GM19397 (cell line): ENCODE results near the gene PSMC4.

Experiments
- ATAC-seq: cut with Tn5 transposase; IDR thresholded peaks from one replicate; pipeline ENCODE4 v1.9.1; 2021; ENCODE audit warnings: mild to moderate bottlenecking, moderate library complexity; ENCODE audit not compliant: unreplicated experiment

The PSMC4 gene

DNA sequence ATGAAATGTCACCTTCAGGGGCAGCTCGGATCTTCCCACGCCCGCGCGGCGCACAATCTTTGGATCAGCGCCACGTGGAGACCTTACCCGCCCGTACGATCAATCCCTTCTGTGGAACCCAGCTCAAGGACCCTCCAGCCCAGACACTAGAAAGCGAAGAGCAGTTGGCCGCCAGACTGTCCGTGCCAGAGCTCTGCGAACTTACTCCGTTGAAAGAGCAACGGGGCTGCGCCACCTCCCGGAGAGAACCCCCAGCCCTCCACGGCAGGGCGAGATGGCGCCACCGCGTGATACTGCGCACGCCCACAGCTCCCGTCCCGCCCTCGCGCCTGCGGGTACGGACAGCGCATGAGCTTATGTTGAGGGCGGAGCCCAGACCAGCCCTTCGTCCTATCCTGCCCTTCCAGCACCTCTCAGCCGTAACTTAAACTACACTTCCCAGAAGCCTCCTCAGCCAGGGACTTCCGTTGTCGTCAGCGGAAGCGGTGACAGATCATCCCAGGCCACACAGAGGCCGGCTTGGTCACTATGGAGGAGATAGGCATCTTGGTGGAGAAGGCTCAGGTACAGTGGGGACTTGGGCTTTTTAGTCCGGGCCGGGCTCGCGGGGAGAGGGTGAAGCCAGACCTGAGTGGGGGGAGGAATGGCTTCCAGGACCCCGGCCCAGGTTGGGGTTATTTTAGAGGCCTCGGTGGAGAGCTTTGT, at the start of gene PSMC4:
TSS of gene PSMC4 (plus strand) at position 491 of the 705 bp plus-strand sequence. CDS start at position 529, 38 bp downstream.
- peak; percentile 95 for ATAC-seq

DNA sequence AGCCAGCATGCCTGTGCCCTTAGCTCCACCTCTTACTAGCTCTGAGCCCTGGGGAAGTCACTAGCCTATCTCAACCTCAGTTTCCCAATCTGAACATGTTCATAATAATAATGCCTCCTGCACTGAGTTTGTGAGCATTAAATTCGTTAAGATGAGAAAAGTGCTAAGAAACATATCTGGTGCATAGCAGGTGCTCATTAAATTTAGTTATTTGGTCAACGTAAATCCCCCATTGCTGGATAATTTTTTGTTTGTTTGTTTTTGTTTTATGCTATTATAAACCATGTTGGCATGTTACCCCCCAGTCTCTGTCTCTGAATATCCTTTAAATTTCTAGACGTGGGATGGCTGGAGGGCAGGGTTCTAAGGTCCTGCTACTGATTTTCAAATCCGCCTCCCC, 47.1 kb upstream of the PSMC4 start:
- no peak for ATAC-seq

DNA sequence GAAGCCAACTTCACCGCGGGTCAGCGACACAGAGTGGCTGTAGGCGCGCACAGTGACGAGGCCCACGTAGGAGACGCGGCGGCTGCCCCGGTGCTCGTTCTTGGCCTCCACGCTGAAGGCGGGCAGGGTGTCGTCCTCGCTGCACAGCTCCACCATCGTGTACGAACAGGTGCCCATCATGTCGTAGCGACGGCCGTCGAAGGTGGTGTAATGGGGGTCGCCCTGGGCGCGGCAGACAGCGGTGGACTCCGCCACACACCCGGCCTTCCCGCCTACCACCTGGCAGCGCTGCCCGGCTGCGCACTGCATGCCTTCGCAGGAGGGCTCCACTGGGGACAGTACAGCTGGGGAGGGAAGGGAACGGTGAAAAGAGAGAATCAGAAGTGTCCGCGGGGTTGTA, 46.6 kb upstream of the PSMC4 start:
- no peak for ATAC-seq

DNA sequence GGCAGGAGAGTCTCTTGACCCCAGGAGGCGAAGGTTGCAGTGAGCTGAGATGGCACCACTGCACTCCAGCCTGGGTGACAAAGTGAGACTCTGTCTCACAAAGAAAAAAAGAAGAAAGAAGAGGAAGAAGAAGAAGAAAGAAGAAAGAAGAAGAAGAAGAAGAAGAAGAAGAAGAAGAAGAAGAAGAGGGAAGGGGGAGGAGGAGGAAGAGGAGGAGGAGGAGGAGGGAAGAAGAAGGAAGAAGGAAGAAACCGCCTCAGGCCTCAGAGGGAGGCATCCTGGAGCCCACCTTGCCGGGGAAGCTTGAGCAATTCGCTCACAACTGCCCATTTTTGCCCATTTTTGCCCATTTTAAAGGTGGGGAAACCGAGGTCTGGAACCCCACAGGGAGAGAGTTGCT, 46.0 kb upstream of the PSMC4 start:
- no peak for ATAC-seq

DNA sequence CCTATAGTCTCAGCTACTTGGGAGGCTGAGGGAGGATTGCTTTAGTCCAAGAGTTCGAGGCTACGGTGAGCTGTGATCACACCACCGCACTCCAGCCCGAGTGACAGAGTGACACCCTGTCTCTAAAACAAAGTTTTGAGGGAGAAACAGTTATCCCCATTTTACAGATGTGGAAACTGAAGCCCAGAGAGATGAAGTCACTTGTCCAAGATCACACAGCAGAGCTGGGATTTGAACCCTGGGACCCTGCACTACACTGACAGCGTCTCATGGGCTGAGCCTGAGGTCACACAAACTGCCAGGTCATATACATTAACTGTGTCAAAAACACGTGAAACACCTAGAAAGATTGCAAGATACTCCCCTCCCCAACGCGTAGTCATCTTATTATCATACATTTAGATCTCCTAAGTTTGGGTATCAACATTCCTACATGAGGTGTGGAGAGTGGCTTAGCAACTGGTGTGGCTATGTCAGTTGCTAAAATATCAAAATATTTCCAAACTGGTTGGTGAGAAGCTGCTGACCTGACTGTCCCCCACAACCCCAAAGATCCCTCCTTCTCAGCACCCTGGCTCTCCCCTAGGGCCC, 44.7 kb upstream of the PSMC4 start:
- ATAC-seq = no peak

DNA sequence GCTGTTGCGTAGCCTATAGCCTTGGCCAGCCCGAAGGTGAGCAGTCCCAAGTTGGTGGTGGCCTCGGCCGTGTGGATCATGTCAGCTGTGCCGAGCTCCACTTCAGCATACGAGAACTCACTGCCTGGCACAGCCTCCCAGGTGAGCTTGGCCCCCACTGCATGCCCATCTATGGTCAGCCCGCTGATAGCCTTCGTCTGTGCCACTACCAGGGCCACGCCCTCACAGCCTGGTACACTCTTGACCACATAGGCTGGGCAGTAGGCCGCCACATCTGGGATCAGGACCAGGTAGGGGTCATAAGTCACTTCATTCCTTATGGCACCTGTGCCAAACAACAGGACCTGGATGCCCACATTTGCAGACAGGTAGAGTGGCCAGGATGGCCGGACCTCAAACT, 43.9 kb upstream of the PSMC4 start:
- ATAC-seq = no peak

DNA sequence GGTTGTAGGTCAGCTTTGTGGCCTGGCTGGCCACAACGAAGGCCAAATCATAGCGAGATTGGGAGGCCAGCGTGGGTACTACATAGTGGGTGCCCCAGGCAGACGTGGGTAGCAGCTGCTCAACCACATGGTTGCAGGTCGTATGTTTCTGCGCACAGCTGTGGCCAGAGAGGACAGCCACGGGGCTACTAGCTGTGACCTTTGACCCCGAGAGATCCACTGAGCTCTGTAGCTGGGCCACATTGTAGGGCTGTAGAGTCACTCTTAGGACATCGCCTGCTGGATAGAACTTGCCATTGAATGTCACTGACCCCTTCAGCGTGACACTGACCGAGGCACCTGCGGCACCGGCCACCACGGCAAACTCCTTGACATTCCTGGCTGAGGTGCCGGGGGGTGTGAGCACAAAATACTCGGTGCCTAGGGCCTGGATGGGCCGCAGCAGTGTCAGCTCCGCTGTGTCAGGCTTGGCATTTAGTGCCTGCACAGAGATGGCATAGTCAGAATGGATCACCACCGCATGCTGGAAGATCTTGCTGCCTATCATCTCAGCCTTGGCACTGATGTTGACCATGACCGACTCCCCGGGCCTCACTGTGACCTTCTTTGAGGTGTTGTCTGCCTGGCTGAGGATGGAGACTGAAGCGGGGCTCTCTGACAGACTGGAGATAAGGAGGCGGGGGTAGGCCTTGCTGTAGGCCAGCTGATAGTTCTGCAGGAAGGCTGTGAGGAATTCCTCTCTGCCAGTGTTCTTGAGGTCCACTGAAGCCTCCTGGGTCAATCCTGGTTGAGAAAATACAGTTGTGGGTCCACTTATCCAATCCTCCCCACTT, 43.2 kb upstream of the PSMC4 start:
- no peak for ATAC-seq

DNA sequence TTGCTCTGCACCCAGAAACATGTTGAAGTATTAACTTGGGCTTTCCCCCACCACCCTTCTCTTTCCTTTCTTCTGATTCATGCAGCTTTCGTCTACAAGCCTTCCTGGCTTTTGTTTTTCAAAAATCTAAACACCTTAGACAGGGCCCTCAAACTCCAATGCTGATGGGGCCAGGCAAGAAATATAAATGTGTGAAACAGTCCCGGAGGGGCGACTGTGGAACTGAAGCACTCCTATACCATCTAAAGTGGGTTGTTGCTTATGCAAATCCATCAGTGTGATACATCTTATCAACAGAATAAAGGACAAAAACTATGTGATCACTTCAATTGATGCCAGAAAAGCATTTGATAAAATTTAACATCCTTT, 42.6 kb upstream of the PSMC4 start:
- no peak for ATAC-seq

DNA sequence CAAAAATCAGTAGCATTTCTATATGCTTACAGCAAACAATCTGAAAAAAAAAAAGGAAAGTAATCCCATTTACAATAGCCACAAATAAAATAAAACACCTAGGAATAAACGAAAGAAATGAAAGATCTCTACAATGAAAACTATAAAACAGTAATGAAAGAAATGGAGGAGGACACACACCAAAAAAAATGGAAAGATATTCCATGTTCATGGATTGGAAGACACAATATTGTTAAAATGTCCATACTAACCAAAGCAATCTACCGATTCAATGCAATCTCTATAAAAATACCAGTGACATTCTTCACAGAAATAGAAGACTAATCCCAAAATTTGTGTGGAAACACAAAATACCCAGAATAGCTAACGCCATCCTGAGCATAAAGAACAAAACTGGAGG, 41.2 kb upstream of the PSMC4 start:
- no peak for ATAC-seq

DNA sequence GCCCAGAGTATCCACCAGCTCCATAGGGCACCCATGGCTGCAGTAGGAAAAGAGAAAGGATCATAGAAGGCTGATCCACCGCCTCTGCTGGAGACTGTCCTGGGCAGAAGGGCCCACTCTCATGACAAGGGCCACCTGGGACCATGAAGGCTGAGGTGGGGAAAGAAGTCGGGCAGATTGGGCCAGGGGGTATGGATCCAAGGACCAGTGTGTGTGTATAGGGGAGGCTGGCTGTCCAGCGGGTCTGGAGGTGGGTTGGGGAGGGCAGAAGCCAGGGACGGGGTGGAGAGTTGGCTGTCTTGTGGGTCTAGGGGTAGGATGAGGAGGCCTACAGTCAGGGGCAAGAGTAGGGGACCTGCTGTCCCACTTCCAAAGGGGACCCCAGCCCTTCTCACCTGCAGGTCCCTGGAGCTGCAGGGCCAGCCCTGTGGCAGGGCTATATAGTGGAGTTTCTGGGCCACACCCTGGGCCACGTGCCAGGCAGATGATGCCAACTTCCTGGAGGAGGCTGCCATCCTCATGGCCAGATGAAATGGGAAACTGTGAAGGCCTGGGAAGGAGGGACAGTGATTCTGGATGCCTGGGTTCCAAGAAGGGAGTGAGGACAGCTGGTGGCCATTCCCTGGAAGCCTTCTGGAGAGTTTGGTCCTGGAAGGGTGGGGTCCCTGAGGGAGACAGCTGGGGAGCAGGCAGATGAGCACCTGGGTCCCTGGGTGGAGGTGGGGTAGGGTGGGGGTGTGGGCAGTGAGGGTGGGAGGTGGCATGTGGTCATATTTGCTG, 36.2 kb upstream of the PSMC4 start, which contains the start of gene FCGBP:
TSS of gene FCGBP (minus strand) at position 51 of the 780 bp plus-strand sequence.
- ATAC-seq = no peak

DNA sequence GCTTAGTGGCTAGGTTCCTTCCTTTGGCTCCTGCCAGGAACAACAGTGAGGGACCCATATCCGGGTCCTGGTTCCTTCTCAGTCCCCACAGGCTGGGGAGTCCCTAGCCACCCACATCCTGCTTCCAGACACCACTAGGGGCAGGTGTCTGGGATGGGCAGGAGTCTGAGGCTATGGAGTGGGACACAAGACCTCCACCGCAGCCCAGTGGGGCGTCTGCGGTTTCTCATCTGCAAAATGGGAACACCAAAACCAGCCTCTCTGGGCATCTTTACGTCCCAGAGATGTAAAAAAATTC, 35.7 kb upstream of the PSMC4 start:
- ATAC-seq = no peak

DNA sequence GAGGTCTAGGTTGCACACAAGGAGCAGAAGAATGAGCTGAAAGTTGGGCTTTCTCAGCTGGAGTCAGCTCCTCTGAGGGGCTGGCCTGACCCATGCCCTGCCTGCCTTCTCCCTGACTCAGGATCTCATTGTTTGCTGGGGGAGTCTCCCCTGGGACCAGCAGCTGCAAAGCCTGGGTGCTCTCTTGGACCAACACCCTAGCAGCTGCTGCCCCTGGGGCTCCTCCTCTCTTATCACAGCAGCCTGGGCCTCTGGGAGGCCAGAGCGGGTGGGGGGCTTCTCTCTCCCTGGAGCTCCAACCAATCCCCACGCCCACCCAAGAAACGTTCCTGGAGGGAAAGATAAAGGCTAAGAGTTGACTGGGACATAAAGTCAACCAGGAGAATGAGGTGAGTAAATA, 34.9 kb upstream of the PSMC4 start:
- no peak for ATAC-seq

DNA sequence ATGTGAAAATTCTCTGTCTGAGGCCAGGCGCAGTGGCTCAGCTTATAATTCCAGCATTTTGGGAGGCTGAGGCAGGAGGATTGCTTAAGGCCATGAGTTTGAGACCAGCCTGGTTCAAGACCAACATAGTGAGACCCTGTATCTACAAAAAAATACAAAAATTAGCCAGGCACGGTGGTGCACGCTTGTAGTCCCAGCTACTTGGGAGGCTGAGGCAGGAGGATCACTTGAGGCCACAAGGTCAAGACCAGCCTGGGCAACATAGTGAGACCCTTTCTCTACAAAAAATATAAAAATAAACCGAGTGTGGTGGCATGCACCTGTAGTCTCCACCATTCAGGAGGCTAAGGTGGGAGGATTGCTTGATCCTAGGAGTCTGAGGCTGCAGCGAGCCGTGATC, 34.3 kb upstream of the PSMC4 start:
- ATAC-seq = no peak

DNA sequence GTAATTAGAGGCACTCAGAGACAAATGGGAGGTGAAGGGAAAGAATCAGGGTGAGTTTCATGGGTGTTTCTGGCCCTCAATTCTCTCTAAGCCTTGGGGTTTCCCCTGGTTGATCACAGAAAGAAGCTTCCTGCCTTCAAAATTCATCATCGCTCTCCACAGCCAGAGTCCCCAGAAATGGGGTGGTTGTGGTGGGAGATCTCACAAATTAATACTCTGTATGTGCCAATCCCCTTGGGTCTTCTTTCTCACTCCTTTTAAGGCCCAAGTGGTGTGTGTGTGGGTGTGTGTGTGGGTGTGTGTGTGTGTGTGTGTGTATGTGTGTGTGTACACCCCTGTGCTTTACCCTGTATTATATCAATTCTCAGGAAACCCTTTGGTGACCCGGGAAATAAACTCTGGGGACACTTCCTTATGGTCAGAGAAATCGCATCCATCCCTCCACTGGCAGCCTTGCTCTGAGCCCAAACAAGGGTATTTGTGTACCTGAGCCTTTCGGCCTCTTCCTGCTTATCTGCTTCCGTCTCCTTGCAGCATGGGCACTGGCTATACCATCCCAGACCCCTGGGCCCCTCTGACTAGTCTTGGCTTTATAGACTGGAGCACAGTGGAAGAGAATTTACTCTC, 33.8 kb upstream of the PSMC4 start:
- no peak for ATAC-seq

DNA sequence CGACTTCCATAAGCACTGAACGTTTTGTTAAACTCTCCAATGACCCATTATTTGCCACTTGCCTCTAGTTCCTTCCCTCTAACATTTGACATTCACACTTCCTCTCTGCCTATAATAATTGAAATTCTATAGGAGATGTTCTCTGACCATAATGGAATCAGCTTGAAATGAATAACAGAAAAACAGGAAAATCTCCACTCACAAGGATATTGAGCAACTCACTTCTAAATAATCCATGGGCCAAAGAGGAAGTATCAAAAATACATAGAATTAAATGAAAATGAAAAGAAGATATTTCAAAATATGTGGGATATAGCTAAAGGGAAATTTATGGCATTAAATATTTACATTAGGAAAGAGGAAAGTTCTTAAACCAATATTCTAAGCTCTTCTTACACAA, 33.2 kb upstream of the PSMC4 start:
- no peak for ATAC-seq

DNA sequence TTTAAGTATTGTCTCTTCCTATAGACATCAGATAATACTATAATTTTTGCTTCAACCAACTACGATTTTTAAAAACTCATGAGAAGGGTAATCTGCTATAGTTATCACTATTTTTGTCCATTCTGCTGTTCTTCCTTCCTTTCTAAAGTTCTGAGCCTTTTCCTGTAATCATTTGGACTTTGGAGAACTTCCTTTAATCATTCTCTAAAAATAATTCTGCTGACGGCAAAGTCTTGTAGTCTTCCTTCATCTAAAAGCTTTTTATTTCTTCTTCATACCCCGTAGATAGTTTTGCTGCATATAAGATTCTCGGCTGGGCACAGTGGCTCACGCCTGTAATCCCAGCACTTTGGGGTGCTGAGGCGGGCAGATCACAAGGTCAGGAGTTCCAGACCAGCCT, 31.4 kb upstream of the PSMC4 start:
- no peak for ATAC-seq

DNA sequence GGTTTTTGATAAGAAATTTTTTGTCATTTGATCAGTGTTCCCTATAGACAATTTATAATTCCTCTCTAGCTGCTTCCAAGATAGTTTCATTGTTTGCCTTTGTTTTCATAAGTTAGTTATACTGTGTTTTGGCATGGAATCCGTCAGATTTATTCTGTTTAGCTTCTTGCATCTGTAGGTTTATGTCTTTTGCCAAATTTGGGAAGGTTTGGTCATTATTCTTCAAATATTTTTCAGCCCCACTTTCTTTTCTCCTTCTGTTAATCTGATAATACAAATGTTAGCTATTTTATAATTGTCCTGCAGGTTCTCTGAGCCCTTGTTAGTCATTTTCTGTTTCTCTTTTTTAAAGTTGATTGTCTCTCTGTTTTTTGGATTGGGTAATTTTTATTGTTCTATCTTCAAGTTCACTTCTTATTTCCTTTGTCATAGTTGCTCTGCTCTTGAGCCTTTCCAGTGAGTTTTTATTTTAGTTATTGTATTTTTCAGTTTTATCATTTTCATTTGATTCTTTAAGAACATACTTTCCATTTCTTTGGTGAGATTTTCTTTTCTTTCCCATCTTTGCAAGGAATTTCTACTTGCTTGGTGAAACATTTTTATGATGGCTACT, 30.6 kb upstream of the PSMC4 start:
- ATAC-seq = no peak

DNA sequence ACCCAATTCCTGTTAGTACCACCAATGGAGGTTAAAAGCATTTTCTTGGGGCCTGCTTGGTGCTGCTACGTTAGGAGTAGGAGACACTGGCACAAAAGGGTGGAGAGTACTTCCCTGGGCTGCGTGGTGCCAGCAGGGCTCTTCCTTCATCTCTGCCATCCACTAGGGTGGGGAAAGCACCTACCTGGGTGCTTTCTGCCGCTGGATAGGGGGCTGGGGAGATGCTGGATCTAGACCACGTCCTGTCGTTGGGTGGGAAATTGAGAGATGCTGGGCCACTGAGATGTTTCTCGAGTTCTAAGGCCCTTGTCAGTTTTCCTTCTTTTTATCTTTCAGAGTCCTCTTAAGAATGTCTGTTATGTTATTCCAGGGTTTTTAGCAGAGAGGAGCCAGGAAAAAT, 29.8 kb upstream of the PSMC4 start:
- ATAC-seq = no peak

DNA sequence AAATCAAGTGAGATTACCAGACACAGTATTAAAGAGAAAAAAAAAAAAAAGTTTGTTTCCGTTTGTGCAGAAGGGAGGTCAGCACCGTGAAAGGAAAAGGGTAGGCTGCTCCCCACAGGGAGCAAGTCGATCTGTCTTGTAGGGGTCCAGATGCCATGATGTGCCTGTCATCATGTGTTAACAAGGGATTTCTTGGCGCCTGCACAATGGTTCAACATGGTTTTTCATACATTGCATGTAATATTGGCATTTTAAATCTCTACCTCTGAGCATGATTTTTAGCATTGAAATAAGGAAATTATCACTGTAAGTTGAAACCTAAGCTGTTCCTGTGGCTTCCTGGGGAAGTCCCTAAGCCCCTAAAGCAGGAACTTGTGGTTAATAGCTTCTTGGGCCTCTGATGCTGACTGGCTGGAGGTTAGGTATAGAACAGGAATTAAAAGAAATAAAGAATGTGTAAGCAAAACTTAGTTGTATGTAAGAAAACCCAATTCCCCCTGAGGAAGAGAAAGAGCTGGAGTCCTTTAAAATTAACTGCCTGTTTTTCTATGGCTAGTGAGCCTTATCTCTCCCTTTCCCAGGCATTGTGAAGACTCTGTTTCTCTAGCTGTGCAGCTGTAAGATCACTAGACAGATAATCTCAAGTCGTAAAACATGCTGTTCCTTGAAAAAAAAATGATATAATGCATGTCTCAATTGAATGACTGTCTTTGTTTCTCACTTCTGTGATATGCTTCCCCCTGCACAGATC, 29.2 kb upstream of the PSMC4 start:
- ATAC-seq = peak; percentile 70

DNA sequence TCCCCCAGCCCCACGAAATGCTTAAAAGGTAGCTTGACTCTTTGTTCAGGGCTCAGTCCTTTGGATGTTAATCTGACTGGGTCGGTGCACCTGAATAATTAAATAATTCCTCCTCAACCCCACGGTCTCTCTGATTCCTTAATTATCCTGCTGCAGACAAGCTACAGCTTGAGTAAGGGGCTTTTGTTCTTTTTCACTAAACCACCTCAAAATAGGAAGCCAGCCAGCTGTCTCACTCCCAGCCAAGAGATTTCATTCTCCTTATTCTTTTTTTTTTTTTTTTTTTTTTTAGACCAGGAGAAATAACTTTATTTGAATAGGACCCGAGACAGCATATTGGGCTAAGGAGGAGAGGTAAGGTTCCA, 28.6 kb upstream of the PSMC4 start:
- ATAC-seq = no peak
